Mucosa of gallbladder (tissue), 1 donor: ENCODE measurements around the gene IPMK. TPM values are rescaled to one million over a fixed set of nuclear protein-coding genes. Genes with fewer than 3 reads are reported as not detected.
"Not testable (repeated sequence)": the region's sequence is repeated elsewhere in the genome, so short reads cannot be mapped to it uniquely, and the experiment has no call there.

ENCODE experiments used
- DNase-seq: peaks from one replicate; pipeline ENCODE4 v3.0.0-alpha.2; 2020; ENCODE audit warnings: low spot score
- total RNA-seq: library from RNA; stranded (reverse); gene quantifications from one replicate; pipeline ENCODE4 v1.2.1, GENCODE V29; 2021
- donor health status: DM: no; HTN: no; CAD: no.

The IPMK gene
- total RNA-seq, 1 donor from 2014 or later, result 6.4 TPM

DNA sequence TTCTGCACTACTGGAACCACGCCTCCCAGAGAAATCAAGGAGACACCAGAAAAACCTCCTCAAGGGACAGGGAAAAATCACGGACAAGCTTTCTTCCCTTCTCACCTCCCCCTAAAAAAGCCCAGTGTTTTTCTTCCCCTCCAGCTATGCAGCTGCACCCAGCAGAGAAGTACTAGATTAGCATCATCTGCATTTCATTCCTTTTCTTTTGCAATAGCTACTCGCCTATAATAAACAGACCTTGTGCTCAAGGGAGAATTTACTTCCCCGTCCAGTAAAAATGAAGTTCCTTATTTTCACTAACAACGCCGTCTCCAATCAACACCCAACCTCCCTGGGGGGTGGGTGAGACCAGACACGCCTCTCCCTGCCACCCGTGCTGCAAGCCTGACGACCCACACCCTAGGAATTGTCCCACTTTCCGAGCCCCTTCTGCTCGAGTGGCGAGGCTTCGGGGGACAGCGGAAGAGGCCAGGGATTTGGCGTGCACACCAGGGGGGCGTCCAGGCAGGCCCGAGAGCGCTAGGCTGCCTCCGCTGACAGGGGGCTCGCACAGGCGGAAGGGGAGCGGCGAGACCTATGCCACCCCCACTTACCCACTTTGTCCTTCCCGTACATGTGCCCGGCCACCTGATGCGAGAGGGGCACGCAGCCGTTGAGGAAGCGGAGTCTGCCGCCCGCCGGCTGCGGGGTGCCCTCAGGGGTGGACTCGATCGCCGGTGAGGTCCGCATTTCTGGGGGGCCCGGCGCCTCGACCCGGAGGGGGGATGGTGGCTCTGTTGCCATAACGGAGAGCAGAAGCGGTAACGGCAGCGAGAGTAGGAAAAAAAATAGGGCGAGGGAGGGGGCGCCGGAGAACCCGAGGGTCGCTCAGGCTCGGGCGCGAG, 625 bp downstream of the IPMK start:
- DNase-seq, result peak; percentile 49

DNA sequence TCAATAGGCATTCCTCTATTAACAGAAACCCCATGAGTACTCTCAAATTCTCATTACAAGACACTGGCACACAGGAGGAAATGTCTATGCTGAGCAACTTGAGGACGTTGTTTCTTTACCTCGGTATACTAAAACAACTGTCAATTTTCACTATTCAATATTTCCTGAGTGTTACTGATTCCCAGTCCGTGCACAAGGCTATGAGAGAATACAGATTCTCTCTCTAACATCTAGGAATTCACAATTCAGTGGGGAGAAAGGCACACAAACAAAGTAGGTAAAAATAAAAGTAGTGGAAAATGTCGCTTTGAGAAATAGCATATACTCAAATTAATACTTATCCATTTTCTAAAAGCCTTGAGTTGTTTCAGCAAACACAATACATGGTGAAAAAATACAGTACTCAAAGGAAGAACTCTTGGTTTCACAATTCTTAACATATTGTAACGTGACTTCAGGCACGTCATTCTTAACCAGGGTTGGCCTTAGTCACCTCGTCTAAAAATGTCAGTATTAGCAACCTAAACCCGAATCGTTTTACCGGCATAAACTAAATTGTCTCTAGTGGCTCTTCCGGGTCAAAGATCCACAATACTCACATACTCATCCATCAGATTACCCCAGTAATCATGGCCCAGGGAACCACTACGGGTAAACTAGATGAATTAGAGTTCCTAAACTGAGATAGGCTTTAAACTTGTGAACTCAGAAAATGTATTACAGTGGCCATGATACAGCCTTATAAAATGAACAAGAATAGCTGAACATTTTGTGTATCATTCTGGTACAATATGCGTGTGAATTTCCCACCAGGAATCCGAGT, 1.5 kb downstream of the IPMK start:
- DNase-seq, result peak; percentile 12

DNA sequence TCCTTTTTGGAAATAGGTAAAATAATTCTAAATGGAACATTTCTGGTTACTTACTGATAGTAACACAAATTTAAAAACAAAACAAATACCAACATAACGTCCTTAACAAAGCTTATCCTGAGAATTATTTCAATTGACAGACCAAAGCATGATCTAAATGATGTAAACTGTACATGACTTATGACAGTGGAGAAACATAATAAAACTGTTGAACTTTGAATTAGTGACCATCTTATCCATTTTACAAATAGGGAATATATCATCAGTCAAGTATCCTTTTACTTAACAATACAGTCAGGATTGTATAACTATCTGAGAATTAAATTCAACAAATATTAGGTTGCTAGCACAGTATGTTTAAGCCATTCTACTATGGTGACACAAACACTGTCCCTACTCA, 2.4 kb downstream of the IPMK start:
- DNase-seq, result no peak

DNA sequence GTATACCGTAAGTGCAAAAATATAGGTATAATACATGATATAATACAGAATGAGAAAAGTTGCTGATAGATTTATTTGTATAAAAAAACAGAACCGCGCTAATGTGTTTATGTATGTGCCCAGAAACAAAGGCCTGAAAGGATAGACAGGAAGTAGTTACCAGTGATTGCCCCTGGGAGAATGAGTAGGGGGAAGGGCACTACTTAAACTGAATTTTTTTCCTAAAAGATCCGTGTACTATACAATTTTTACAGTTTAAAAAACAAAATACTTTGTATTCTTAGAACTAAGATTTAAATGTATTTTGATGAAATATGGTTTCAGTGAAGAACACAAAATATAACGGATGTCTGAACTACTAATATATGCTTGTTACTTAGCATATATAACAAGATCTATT, 2.9 kb downstream of the IPMK start:
- DNase-seq, result no peak

DNA sequence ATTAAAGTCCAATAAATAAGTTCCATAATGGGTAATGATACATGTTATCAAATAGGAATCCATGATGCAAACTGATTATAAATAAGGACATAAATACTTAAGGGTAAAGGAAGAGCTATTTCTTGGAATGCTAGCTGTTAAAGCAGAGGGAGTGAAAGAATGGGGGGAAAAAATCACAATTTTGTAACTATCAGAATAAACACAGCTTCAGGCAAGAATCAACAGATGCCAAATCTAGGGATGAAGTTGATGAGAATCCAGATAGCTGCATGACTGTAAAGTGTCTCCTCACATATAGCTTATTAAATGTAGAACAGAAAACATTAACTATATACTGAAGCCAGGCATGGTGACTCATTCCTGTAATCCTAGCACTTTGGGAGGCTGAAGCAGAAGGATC, 4.9 kb downstream of the IPMK start:
- DNase-seq, result no peak

DNA sequence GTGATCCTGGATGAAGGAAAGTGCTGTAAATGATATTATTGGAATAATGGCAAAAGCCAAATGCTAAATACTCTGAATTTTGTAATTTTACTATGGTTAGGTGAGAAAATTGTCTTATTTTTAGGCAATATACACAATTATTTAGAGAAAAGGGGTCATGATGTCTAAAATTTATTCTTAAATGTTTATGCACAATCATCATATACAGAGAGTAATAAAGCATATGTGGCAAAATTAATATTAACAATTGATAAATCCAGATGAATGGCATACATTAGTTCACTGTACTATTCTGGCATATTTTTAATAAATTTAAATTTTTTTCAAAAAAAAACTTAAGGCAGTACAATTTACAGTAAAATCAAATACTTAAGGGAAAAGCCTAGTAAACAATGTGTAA, 7.4 kb downstream of the IPMK start:
- DNase-seq, result no peak

DNA sequence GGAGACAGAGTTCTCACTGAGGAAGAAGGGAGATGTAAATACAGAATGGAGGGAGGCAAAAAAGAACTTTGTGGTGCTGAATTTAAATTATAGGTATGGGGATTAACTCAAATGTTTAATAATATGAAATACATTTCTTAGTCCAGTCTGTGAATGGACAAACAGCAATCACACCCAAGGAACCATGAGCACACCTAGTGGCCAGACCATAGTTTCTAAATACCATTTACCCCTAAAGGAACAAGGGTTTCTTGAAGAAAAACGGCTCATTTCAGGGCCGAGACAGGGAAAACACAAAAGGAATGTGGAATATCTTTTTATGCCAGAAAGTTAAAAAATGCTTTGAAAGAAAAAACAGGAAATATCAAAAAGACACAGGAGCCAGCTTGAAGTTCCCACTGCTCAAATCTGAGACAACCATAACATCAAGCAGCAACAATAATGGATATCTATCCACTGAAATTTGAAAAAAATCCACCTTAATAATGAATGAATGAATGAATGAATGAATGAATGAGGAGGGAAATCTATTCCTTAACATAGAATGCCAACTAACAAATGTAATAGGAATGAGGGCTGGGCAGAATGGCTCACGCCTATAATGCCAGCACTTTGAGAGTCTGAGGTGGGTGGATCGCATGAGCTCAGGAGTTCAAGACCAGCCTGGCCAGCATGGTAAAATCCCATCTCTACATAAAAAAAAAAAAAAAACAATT, 8.6 kb downstream of the IPMK start:
- DNase-seq, result no peak

DNA sequence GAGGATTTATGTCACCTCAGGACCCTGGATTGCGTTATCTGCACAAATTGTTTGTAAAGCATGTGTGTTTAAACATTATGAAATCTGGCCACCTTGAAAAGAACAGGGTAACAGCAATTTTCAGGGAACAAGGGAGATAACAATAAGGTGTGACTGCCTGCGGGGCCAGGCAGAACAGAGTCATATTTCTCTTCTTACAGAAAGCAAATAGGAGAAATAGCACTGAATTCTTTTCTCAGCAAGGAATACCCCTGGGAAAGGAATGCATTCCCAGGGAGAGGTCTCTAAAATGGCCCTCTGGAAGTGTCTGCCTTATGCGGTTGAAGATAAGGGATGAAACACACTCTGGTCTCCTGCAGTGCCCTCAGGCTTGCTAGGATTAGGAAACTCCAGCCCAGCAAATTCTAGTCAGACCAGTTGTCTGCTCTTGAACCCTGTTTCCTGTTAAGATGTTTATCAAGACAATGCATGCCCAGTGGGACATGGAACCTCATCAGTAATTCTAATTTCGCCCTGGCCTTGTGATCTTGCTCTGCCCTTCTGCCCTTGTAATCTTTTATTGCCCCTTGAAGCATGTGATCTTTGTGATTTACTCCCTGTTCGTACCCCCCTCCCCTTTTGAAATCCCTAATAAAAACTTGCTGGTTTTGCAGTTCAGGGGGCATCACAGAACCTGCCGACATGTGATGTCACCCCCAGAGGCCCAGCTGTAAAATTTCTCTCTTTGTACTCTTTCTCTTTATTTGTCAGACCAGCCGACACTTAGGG, 11.5 kb downstream of the IPMK start:
- not testable (repeated sequence) for DNase-seq

DNA sequence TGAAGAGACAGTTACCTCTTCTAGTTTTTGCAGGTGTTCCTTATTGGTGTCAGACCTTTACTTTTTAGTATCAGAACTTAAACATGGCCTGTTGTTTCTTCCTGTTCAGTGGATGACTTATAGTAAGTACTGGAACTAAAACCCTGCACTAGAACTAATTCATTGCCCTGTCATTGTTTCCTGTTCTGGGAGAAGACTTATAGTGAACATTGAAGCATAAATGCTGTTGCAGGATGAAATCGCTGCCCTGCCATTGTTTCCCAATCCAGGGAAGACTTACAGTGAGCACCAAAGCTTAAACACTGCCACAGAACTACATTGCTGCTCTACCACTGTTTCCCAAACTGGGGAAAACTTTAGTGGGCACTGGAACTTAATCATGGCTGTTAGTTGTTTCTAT, 13.1 kb downstream of the IPMK start:
- DNase-seq, result no peak

DNA sequence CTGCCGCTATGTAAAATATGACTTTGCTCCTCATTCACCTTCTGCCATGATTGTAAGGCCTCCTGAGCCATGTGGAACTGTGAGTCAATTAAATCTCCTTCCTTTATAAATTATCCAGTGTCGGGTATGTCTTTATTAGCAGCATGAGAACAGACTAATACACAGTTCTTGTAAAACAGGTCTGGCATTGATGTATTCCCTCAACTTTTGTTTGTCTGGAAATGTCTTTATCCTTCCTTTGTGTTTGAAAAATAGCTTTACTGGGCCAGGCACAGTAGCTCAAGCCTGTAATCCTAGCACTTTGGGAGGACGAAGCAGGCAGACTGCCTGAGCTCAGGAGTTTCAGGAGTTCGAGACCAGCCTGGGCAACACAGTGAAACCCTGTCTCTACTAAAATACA, 14.5 kb downstream of the IPMK start:
- DNase-seq, result no peak

DNA sequence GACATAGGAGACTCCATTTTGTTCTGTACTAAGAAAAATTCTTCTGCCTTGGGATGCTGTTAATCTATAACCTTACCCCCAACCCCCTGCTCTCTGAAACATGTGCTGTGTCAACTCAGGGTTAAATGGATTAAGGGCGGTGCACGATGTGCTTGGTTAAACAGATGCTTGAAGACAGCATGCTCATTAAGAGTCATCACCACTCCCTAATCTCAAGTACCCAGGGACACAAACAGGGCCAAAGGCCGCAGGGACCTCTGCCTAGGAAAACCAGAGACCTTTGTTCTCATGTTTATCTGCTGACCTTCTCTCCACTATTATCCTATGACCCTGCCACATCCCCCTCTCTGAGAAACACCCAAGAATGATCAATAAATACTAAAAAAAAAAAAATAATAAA, 23.0 kb downstream of the IPMK start:
- DNase-seq, result not testable (repeated sequence)

DNA sequence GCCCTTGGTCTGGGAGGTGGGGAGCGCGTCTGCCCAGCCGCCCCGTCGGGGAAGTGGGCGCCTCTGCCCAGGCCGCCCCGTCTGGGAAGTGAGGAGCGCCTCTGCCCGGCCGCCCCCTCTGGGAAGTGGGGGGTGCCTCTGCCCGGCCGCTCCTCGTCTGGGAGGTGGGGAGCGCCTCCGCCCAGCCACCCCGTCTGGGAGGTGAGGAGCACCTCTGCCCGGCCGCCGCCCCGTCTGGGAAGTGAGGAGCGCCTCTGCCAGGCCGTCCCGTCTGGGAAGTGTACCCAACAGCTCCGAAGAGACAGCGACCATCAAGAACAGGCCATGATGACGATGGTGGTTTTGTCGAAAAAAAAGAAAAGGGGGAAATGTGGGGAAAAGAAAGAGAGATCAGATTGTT, 23.5 kb downstream of the IPMK start:
- not testable (repeated sequence) for DNase-seq

DNA sequence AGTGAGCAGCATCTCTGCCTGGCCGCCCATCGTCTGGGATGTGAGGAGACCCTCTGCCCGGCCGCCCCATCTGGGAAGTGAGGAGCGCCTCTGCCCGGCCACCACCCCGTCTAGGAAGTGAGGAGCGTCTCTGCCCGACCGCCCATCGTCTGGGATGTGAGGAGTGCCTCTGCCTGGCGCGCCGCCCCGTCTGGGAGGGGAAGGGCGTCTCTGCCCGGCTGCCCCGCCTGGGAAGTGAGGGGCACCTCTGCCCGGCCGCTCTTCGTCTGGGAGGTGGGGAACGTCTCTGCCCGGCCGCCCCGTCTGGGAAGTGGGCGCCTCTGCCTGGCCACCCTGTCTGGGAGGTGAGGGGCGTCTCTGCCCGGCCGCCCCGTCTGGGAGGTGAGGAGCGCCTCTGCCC, 23.9 kb downstream of the IPMK start:
- not testable (repeated sequence) for DNase-seq

DNA sequence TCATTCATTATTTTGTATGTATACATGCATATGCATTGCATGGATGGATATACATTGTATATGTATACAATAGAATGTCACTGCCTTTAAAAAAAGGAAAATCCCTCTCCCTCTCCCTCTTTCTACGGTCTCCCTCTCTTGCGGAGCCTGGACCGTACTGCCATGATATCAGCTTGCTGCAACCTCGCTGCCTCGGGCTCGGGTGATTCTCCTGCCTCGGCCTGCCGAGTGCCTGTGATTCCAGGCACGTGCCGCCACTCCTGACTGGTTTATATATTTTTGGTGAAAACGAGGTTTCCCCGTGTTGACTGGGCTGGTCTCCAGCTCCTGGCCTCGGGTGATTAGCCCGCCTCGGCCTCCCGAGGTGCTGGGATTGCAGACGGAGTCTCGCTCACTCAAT, 24.4 kb downstream of the IPMK start:
- no peak for DNase-seq

DNA sequence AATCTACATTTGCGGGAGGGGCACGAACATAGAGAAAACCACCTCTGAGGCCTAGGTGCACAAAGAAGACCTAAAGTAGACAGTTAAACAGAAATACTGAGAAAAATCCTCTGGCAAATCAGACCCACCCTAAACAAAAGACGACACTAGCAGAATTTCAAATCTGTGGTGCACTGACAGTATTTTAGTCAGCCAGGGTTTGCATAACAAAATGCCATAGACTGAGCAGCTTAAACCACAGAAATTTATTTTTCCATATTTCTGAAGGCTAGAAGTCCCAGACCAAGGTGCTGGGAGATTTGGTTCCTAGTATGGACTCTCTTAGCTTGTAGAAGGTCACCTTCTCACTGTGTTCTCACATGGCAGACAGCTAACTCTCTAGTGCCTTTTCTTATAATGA, 26.3 kb downstream of the IPMK start:
- no peak for DNase-seq

DNA sequence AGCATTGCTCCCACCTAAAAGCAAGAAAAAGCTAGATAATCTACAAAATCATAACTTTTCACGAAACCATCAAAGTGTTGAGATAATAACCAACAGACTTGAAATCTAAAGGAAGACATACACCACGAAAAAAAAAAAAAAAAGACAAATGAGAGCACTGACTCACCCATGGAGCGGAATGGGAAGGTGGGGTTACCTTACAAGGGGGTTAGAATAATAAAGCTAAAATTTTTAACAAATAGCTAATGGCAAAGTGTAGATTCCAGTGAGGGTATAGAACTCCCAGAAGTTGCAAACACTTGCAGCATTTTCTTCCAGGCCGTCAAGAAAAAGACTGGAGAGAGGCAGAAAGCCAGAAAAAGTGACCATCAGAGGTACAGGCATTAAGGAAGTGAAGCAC, 27.2 kb downstream of the IPMK start:
- DNase-seq, result no peak

DNA sequence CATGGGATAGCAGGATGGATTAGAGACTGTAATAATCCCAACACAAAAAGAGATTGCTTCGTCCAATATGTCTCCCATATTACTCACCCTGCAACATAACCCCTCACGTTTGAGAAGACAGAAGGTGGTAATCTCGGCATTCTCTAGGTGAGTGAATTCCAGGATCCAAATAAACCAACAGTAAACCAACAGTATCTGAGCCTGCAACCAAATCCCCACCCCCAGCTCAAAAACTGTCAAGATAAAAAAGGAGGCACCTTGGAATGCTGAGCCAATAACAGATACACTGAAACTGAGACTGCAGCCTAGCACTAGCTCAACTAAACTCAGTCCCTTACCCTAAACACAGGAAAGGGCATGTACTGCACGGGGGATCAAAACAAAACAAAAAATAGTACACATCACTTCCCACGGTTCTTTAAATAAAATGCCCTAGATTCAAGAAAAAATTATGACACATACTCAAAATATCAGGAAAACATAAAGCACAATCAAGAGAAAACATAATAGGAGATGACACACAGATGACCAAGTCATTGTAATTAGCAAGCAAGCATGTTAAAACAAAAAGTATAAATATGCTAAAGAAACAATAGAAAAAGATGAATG, 28.0 kb downstream of the IPMK start:
- no peak for DNase-seq

DNA sequence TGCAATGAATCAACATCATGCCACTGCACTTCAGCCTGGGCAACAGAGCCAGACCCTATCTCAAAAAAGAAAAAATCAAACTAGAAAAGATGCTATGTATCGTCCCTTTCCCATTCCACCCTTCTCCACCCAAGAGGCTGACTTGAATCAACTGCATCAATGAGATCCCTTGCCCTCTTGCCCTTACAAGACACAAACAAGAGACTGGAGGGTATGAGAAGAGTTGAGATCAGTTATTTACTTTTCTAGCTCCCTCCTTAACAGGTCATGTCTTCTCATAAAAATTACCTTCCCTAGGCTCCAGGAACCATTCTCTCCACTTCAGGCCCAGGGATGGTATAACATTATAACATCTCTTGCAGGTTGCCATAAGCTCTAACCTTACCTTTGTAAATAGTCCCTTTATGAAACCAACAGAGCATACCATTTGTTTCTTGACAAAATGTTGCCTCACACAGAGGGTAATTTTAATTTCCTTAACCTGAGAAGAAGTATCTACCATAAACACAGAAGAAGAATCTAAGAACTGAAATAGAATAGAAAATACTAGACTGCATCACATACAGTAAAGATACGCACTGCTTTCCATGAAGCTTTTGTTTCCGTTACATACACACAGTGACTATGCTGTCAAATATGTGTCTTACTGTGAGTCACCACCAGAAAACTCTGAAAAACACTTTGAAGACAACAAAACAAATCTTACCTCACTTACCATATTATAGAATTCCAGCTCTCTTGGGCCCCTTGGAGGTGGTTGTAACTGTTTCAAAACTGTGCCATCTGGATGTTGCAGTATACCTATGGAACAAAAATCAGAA, 30.5 kb downstream of the IPMK start:
- DNase-seq, result no peak

DNA sequence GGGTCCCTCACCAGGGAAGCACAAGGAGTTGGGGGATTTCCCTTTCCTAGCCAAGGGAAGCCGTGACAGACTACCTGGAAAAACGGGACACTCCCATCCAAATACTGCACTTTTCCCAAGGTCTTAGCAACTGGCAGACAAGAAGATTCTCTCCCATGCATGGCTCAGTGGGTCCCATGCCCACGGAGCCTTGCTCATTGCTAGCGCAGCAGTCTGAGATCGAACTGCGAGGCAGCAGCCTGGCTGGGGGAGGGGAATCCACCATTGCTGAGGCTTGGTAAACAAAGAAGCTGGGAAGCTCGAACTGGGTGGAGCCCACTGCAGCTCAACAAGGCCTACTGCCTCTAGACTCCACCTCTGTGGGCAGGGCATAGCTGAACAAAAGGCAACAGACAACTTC, 37.8 kb downstream of the IPMK start:
- not testable (repeated sequence) for DNase-seq

DNA sequence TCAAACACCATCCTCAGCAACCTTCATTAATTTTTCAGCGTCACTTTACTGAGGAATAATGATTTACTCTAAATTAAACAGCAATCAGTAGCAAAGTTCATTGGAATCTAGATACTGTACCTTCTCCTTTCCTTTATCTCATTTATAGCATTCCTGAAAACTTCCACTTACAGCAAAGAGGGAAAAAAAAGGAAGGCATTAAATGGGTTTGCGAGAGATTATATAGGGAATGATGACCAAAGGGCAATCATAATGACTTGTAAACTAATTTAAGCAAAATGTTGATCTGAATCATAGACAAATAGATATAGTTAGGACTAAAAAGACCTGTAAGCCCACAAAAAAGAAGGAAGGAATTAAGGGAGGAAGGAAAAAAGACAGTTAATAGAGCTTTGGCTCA, 42.0 kb downstream of the IPMK start:
- DNase-seq, result no peak
